EL (cell line): ENCODE results near the gene CCT5.

ENCODE experiments used
- DNase-seq: peaks from one replicate; pipeline ENCODE4 v3.0.0-alpha.2; 2016

Gene CCT5

GRCh38 chr5:10278658-10279279 is 28.7 kb downstream of the CCT5 start:
- DNase-seq, result no peak

DNA sequence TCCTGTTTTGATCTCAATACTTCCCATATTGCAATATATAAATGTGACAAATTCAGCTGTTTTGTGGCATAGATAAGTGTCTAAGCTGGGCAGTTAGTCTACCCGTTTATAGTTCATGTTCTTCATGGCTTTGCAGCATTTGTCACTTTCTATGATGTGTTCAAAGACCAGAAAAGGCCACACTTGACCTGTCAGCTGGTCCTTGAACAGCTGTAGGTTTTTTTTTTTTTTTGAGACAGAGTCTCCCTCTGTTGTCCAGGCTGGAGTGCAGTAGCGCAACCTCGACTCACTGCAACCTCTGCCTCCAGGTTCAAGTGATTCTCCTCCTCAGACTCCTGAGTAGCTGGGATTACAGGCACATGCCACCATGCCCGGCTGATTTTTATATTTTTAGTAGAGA is 29.2 kb downstream of the CCT5 start:
- DNase-seq, result no peak

DNA sequence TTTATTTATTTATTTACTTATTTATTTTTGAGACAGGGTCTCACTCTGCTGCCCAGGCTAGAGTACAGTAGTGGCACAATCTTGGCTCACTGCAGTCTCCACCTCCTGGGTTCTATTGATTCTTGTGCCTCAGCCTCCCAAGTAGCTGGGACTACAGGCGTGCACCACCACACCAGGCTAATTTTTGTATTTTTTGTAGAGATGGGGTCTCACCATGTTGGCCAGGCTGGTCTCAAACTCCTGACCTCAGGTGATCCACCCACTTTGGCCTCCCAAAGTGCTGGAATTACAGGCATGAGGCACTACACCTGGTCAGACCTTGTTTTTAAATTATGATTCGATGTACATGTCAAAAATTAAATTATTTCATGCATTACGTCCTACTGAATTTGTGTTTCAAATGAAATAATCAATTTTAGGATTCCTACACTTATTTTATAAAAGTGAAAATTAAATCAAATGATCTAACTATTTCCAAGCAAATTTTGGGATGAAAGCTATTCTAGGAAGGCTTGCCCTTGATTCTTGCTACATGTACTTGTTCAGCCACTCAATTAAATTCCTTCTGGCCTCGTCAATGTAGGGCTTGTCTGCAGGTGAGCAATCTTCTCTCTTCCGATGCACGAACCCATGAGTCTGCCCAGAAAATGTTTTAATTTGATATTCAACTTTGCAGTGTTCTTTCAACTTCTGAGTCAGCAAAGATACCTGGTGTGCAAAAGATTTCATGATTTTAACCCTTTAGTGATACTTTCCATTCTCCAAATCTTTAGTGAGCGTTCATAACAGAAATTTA is 30.0 kb downstream of the CCT5 start:
- DNase-seq, result no peak

DNA sequence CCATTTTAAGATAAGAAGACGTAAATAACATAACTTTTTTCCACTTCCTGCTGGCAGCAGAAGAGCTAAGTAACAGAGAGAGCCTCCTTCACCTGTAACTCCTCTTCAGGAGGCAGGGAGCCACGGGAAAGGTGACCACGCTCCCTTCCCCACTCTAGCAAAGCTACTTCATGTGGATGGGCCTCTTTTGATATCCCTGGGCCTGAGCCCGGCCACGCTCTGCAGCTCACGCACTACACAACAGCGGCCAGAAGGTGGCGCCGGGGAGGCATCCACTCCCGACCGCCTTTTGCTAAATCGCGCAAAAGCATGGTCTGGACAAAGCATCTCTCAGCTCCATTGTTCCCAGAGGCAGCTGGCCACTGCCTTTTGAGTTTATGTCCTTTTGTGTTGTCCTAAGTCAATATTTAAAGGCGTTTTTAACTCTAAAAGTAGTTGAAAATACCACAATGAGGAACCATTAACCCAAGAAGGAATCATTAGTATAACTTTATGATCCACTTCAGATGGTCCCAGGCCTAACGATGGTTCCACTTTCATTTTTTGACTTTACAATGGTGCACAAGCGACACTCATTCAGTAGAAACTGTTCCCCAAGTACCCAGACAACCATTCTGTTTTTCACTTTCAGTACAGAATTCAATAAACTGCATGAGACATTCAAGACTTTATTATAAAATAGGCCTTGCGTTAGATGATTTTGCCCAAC is 34.0 kb downstream of the CCT5 start:
- DNase-seq, result peak; percentile 72

DNA sequence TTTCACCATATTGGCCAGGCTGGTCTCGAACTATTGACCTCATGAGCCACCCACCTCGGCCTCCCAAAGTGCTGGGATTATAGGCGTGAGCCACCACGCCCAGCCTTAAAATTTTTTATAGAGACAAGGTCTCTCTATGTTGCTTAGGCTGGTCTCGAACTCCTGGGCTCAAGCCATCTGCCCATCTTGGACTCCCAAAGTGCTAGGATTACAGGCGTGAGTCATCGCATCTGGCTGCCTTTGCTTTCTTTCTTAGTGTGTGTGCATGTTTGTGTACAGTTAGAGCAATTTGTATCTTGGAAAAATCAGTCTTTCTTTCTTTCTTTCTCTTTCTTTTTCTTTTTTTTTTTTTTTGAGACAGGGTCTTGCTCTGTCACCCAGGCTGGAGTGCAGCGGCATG is 35.3 kb downstream of the CCT5 start:
- DNase-seq, result peak; percentile 57

DNA sequence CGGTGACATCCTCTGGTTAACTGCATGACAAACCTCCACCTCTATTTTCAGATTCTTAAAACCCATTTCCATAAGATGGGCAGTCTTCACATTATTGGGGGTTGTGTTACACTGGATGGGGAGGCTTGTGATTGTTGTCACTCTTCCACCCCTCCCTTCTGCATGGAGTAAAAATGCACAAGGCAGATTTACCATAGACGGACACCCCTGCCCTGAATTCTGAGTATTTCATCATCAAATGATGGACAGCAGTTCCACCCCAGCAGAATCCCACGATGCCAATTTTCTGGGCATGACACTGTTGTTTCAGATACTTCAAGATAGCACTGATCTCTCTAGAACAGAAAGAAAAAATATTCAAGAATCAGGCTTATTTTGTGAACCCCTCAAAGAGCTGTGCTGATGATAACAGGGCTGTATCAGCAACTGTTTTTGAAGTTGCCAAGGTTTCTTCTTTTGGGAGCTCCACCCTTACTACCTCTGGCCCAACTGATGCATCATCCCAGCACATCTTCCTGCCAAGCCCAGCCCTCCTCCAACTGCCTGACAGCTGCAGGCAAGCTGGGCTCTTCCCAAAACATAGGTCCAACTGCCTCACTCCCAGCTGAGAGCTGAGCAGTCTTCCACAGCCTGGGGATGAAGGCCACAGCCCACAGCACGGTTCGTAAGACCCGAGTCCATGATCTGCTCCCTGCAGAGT is 36.2 kb downstream of the CCT5 start:
- no peak for DNase-seq

DNA sequence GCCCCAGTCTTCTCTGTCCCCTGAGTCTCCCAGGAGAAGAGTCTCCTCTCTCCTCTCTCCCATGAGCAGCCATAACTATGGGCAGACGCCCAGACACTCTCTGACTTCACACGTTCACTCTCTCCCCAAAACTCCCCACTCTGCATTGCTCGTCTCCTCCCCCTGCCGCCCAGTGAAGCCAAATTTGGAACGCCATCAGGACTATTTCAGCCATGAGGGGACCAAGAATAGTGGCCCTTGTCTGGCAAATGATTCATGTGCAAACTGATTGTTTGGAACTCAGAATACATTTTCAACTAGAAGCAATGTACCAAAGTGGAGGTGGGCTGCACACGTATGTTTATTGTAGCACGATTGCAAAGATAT is 36.8 kb downstream of the CCT5 start:
- DNase-seq, result no peak

- no peak for DNase-seq
These were observed 38.6 kb downstream of the CCT5 start for GRCh38 chr5:10288592-10289219.

- DNase-seq, result no peak
These were observed 39.3 kb downstream of the CCT5 start for GRCh38 chr5:10289353-10289752.

DNA sequence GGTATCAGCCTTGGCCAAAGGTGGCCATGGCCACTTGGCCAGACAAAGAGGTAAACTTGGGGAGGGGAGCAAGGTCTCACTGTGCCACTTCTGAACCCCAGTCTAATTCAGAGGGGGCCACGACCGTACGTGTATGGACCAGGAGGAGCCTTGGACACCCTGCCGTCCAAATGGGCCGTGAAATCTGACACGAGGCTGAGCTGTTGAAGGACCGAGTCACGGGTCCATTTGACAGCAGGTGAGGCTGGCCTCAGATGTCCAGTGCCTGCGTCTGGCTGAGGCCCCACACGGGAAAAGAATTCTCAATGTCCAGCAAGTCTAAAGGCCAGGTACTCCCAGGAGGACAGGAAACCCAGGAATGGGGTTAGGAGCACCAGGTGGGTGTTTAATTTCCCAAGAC is 39.9 kb downstream of the CCT5 start:
- no peak for DNase-seq

GRCh38 chr5:10290438-10290837 is 40.4 kb downstream of the CCT5 start:
- no peak for DNase-seq

DNA sequence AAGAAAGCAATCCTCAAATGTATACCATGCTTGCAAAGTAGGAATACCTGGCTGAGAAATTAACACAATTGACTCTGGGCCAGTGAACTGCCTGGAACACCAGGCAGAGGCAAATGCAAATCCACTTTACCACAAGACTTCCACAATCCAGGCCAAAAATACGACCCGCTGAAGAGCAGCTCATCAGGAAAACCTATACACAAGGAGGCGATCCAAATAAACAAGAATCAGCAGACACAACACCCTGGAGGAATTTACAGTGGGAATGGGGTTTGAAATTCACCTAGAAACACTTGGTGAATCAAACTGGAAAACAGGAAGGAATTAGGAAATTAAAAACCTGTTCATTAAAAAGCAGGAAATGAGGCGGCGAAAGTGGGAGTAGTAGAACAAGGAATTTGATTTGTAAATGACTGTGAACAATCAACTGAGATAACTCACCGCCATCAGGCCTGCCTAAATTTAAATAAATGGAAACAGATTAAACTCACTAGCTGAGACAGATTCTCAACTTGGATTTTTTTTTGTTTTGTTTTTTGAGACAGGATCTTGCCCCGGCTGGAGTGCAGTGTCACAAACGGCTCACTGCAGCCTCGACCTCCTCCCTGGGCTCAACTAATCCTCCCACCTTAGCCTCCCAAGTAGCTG is 41.7 kb downstream of the CCT5 start:
- no peak for DNase-seq

- peak; percentile 43 for DNase-seq
These were observed 44.0 kb downstream of the CCT5 start for GRCh38 chr5:10293907-10294662.

- no peak for DNase-seq
These were observed 45.7 kb downstream of the CCT5 start for GRCh38 chr5:10295619-10296326.

- DNase-seq, result no peak
These were observed 47.6 kb downstream of the CCT5 start for GRCh38 chr5:10297646-10298204.

DNA sequence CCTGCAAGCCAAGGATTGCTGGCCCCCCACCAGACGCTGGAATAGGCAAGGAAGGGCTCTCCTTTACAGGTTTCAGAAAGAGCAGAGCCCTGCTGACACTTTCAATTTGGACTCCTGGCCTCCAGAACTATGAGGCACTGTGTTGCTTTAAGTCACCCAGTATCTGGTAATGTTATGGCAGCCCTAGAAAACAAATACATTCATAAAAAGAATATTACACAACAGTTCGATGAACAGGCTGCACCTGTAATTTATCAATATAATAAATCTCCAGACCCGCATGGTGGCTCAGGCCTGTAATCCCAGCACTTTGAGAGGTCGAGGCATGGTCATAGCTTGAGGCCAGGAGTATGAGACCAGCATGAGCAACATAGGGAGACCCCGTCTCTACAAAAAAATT is 50.2 kb downstream of the CCT5 start:
- DNase-seq, result no peak

DNA sequence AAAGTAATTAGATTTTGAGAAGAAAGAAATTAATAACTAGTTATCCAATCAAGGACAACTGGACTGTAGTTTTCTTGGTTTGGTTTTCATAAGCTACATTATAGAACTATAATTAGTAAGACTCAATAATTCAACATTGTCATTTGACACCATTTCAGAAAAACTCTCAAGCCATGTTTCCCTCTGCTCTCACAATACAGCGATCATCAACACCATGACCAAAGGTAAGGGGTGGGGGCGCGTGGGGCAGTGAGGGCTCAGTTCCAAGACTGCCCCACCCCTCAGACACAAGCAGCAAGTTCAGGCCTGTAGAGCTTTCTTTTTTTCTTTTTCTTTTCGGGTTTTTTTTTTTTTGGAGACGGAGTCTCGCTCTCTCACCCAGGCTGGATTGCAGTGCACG is 51.2 kb downstream of the CCT5 start:
- DNase-seq, result no peak

DNA sequence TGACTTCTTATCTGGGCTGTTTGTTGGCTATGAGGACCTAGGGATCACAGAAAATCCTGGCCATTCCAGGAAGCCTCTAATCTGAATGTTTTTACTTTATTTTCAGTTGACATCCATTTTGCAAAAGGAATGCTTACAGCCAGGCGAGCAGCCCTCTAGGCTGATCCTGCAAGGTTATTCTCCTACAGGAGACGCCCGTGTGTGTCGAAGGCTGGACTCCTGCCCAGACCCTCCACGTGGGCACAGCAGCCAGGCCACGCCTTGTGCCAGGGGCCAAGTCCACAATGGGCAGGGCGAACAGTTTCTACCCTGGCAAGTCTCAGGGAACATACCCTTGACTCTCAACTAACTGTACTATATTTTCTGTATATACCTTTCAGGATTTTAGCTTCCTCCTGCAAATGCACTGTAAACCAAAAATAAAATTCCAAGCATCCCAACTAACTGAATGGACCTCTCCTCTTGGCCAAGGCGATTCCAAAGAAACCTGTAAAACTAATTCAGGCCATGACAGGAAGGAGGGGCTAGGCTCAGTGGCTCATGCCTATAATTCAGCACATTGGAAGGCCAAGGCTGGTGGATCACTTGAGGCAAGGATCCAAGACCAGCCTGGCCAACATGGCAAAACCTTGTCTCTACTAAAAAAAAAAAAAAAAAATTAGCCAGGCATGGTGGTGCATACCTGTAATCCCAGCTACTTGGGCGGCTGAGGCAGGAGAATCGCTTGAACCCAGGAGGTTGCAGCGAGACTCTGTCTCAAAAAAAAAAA is 51.9 kb downstream of the CCT5 start:
- DNase-seq, result no peak

GRCh38 chr5:10303201-10303600 is 53.1 kb downstream of the CCT5 start:
- DNase-seq, result no peak

DNA sequence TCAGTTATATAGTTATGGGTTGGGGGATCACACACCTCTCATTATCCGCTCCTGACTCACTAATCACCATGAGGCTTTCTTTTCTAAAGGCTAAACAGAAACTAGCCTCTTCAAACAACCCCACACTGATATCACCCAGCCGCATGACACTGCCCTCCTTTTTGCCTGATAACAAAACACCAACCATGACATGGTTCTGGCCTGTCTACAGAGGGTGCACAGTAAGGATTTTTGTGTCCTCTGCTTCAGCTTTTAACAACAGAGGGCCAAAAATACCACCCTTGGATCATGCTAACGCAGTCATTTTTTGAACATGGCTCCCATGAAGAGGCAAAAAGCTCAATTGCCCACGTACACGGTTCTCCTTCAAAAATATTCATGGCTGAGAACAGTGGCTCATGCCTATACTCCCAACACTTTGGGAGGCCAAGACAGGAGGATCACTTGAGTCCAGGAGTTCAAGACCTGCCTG is 53.7 kb downstream of the CCT5 start:
- no peak for DNase-seq
